Effector memory CD8-positive, alpha-beta T cell (primary cell): ENCODE results near the gene PWWP3B.

ENCODE experiments used
- ATAC-seq: fragments of 150-1000 bp; cut with Tn5 transposase; replicated peaks from 2 replicates; pipeline ENCODE4 v1.10.0; 2021; ENCODE audit warnings: mild to moderate bottlenecking, moderate library complexity
- DNase-seq, 3 experiments: peaks; one replicate each; pipeline ENCODE4 v3.0.0; 2021
- H3K27ac Mint-ChIP-seq, 2 donors: one replicate each; pipeline ENCODE4 v1.8.0; 2022; ENCODE audit warnings: mild to moderate bottlenecking in 2 of 2, mixed read lengths in 2 of 2, moderate library complexity in 2 of 2
- H3K27me3 Mint-ChIP-seq, 2 donors: one replicate each; pipeline ENCODE4 v1.8.0; 2022; ENCODE audit warnings: mixed read lengths in 2 of 2
- H3K36me3 Mint-ChIP-seq: one replicate; pipeline ENCODE4 v1.8.0; 2022; ENCODE audit warnings: mild to moderate bottlenecking, moderate library complexity, mixed read lengths; ENCODE audit not compliant: insufficient read depth
- H3K4me1 Mint-ChIP-seq, 2 donors: one replicate each; pipeline ENCODE4 v1.8.0; 2022; ENCODE audit warnings: low read depth in 2 of 2, mixed read lengths in 2 of 2
- H3K4me3 Mint-ChIP-seq, 2 donors: one replicate each; pipeline ENCODE4 v1.8.0; 2022; ENCODE audit warnings: mild to moderate bottlenecking in 2 of 2, mixed read lengths in 2 of 2, moderate library complexity in 2 of 2
- H3K9me3 Mint-ChIP-seq, 2 donors: one replicate each; pipeline ENCODE4 v1.8.0; 2022; ENCODE audit warnings: mixed read lengths in 2 of 2

Gene PWWP3B

GRCh38 chrX:106208154-106208553 lies 40.0 kb downstream of the PWWP3B start:
- no peak for ATAC-seq
- H3K27ac Mint-ChIP-seq = no peak overlapping the region
- no peaks in the 10 kb centered on the region for H3K27me3 Mint-ChIP-seq
- no peak overlapping the region for H3K4me3 Mint-ChIP-seq
- H3K9me3 Mint-ChIP-seq = peaks cover 0 to 5% of the 10 kb centered on the region in 2 donors
- no peak for DNase-seq
- H3K36me3 Mint-ChIP-seq = no peaks in the 10 kb centered on the region
- no peaks in the 10 kb centered on the region for H3K4me1 Mint-ChIP-seq
